ENCODE data around the gene HOXD10. TPM values are rescaled to one million over a fixed set of nuclear protein-coding genes. Genes with fewer than 3 reads are reported as not detected.

Gene HOXD10
- total RNA-seq (2014; rRNA removed; shearing (Covaris generic)): not detected in 2 replicates
- not detected in 2 replicates for total RNA-seq (2022)
- Bru-seq, nascent RNA: not detected
- not detected for BruChase-seq, experiment 1, labeled RNA remaining after a 6-hour chase
- BruChase-seq, experiment 2, labeled RNA remaining after a 2-hour chase: not detected
- long read RNA-seq: 0 reads

DNA sequence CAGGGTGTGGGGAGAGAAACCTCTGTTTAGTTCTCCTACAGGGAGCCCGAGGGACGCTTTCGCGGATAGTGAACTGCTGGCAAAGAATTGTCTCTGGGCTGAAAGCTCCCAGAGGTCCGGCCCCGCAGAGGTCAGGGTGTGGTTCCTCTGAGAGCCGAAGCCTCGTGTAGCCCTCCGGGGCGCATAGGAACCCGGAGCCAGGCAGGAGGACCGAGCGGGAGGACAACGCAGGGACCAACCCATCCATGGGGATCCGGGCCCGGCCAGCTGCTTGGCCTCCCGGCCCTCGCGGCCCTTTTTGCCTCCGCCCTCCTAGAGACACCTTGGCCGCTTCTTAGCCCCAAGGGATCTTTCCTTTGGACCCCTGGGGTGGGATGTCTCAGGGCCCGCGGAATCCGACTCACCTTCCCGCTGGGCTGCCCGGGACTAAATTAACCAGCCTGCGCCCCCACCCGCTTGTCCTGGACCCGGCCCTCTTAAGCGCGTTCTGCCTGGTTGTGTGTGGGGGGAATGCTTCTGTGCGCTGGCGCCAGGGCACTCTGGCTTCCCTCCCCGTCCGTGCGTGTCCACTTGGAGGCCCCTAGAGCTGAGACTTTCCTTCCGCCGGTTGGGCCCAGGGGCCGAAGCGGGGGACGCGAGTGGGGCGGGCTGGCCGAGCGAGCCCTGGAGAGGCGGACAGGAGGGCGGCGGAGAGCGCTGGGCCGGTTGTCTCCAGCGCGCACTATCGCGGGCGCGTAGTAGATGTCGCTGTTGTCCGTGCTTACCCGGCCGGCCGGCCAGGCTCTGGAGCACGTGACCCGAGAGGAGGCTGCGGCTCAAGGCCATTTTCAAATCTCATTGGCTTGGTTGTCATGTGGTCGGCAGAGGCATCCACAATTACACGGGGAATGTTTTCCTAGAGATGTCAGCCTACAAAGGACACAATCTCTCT is at the start of gene HOXD10:
TSS of gene HOXD10 (plus strand) at position 896 of the 931 bp plus-strand sequence. CDS start 56 bp downstream, outside the sequence.
- Histone ChIP-seq H3K36me3 (ENCODE audit: insufficient read depth, low read length) (no peaks in the 10 kb centered on the region), H3K9me3 (ENCODE audit: low read length) (no peaks in the 10 kb centered on the region), H3K4me3 (ENCODE audit: low read depth, low read length, poor library complexity, severe bottlenecking) (no peak within 1 kb of the TSS), H3K79me2 (ENCODE audit: insufficient read depth, low read depth, low read length) (no peaks in the 10 kb centered on the region), H3K4me2 (ENCODE audit: low read length) (no peak within 1 kb of the TSS), H3K9me2 (ENCODE audit: insufficient read depth, low read length) (no peaks in the 10 kb centered on the region), H4K20me1 (ENCODE audit: insufficient read depth, low read length) (no peaks in the 10 kb centered on the region), H3K4me1 (ENCODE audit: insufficient read depth, low read length, poor library complexity, severe bottlenecking) (no peaks in the 10 kb centered on the region), H3K27ac (ENCODE audit: low read depth, low read length, poor library complexity, severe bottlenecking) (no peak within 1 kb of the TSS), H2AFZ (ENCODE audit: low read length) (no peak within 1 kb of the TSS)
- no TSS peak for BruUV-seq (replicated peaks)
- ChIA-PET CTCF (ENCODE audit: unreplicated experiment) (no interaction called here), POLR2A (no interaction called here)
- DNase-seq (ENCODE audit: low spot score): no peak
- TF ChIP-seq EZH2phosphoT487 (IDR thresholded peaks at IDR 0.05; ENCODE audit: borderline replicate concordance, low read depth, low read length): no peak
- TF ChIP-seq, protein P1, sequence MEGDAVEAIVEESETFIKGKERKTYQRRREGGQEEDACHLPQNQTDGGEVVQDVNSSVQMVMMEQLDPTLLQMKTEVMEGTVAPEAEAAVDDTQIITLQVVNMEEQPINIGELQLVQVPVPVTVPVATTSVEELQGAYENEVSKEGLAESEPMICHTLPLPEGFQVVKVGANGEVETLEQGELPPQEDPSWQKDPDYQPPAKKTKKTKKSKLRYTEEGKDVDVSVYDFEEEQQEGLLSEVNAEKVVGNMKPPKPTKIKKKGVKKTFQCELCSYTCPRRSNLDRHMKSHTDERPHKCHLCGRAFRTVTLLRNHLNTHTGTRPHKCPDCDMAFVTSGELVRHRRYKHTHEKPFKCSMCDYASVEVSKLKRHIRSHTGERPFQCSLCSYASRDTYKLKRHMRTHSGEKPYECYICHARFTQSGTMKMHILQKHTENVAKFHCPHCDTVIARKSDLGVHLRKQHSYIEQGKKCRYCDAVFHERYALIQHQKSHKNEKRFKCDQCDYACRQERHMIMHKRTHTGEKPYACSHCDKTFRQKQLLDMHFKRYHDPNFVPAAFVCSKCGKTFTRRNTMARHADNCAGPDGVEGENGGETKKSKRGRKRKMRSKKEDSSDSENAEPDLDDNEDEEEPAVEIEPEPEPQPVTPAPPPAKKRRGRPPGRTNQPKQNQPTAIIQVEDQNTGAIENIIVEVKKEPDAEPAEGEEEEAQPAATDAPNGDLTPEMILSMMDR (conservative IDR thresholded peaks at IDR 0.05; ENCODE audit: low read length): no peak
- intact Hi-C loops (cut with micrococcal nuclease; ENCODE audit: unreplicated experiment): no loop called here

DNA sequence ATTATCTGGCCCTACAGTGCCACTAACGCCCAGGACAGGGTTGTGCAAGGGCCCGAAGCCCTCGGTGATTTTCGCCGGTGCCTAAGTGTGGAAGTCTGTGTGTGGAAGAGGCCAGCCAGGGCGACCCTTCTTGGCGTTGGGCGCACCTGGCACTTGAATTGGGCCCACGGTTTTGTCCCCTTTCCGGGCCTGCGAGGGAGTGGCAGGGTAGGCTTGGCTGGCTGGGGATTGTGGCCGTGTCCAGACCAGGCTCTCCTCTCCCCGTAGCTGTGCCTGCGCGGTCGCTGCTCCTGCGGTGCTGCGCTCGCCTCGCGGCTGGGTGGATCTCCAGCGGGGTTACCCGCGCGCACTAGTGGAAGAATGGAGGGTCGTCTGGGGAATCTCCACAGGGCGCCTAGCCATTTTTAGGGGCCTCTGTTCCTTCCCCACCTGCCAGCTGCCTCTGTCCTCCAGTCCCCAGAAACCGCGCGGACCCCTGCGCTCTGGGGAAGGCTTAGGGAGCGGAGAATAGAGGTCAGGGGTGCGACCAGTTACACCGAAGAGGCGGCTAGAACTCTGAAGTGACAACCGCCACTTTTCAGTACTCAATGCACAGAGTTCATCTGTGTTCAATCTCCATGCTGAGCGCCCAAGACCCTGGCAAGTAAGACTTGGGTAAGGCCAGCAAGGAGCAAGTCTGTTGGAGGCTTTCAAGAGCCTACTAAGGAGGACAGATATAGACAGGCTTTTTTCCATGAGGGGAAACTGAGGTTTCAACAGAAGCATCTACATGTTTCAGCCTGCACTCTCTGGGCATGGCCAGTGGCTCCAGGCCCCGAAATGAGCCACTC is 48.8 kb upstream of the HOXD10 start:
- no peak overlapping the region for H2AFZ ChIP-seq (ENCODE audit: low read length)
- H3K79me2 ChIP-seq (ENCODE audit: insufficient read depth, low read depth, low read length): no peaks in the 10 kb centered on the region
- no peaks in the 10 kb centered on the region for H3K36me3 ChIP-seq (ENCODE audit: insufficient read depth, low read length)
- no peak overlapping the region for H3K4me3 ChIP-seq (ENCODE audit: low read depth, low read length, poor library complexity, severe bottlenecking)
- H3K9me3 ChIP-seq (ENCODE audit: low read length): no peaks in the 10 kb centered on the region
- ChIA-PET CTCF (ENCODE audit: unreplicated experiment) (no interaction called here), POLR2A (no interaction called here)
- intact Hi-C loops (cut with micrococcal nuclease; ENCODE audit: unreplicated experiment): no loop called here
- no peaks in the 10 kb centered on the region for H3K9me2 ChIP-seq (ENCODE audit: insufficient read depth, low read length)
- no peak for DNase-seq (ENCODE audit: low spot score)
- TF ChIP-seq EZH2phosphoT487 (IDR thresholded peaks at IDR 0.05; ENCODE audit: borderline replicate concordance, low read depth, low read length): no peak
- TF ChIP-seq, protein P1 (conservative IDR thresholded peaks at IDR 0.05; ENCODE audit: low read length): no peak
- H3K4me1 ChIP-seq (ENCODE audit: insufficient read depth, low read length, poor library complexity, severe bottlenecking): no peaks in the 10 kb centered on the region
- no peak overlapping the region for H3K4me2 ChIP-seq (ENCODE audit: low read length)
- no peaks in the 10 kb centered on the region for H4K20me1 ChIP-seq (ENCODE audit: insufficient read depth, low read length)
- BruUV-seq (replicated peaks): no TSS peak
- H3K27ac ChIP-seq (ENCODE audit: low read depth, low read length, poor library complexity, severe bottlenecking): no peak overlapping the region
